GM04504 (cell line): Measurements from ENCODE around the gene TSHZ1.
"Not testable (repeated sequence)": the region's sequence is repeated elsewhere in the genome, so short reads cannot be mapped to it uniquely, and the experiment has no call there.

ENCODE experiments used
- DNase-seq: peaks from one replicate; pipeline ENCODE4 v3.0.0-alpha.2; 2012; ENCODE audit warnings: low read depth

TSHZ1 gene

DNA sequence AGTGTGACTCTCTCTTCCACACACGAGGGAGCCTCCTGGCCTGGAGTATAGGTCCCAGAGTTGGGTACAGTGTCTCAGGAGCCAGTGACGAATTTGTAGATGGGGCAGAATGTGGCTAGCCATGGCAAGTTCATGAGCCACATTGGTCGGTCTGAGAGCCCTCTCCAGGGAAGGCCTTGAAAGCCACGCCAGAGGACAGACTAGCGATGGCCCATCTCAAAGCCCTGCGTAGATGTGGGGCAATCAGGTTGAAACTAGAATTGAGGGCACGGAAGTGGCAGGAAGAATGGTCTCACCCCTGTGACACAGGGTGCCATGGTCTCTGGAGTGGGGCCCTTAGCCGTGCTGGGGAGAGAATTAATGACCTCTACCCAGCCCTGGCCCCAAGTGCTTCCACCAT is 106.2 kb downstream of the TSHZ1 start:
- DNase-seq, result no peak

DNA sequence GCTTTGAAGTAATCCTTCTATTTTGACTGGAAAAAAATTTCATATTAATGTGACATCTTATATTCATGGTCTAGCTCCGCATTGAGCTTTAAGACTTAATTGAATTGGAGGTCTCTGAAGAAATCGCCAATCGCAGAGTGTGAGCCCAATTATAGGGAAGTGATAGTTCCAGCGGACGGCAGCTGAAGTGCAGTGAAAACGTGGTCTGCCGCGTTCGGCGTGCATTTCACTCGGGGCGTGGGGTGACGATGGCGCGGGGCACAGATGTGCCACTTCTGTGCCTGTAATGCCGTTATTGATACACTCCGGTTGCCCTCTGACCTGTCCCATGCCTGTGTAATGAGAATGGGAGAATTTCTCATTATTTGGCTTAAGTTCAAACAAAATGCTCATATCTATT is 106.7 kb downstream of the TSHZ1 start:
- DNase-seq, result no peak

DNA sequence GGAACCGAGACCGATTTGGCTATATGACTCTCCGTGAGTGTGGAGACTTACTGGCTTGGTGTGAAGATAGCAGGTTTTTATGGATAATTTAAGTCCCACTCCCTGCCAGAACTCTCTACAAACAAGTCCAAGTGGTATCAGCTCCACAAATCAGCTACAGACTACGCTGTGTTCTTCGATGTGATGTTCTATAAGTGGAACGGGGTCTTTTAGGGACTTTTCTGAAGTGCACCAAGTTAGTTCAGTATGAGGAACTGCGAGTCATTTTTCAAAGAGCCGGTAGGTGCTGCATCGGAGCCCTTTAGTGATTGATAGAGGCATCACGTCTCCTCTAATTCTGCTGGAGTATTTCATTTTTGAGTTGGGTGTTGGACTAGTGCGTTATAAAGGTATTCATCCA is 107.1 kb downstream of the TSHZ1 start:
- no peak for DNase-seq

DNA sequence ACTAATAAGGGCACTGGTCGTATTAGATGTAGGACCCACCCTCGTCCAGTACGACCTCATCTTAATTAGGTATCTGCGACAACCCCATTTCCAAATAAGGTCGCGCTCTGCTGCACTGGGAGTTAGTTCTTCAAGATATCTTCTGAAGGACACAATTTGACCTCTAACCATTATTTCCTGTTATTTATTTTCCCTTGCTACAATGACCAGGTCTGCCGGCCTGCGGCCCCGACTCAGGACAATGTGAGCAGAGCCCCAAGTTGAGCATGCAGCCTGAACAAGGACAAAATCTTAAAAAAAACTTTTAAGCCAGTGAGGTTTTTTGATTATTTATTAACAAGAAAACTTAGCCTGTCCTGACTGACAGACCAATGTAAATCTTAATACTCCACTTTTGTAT is 109.3 kb downstream of the TSHZ1 start:
- DNase-seq, result no peak

DNA sequence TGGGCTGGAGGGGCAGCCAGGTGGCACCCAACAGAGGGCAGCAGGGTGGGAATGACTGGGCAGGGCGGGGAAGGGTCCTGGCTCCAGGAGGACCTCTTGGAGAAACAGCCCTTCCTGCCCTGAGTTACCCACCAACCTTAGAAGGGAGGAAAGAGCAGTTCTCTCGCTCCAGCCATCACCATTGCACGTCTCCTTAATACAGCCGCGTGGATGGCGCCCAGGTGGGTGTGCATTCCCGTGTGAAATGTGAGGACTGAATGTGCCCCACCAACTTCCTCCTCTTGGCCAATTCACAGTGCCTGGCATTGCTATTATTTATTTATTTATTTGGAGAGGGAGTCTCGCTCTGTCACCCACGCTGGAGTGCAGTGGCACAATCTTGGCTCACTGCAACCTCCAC is 109.9 kb downstream of the TSHZ1 start:
- no peak for DNase-seq

DNA sequence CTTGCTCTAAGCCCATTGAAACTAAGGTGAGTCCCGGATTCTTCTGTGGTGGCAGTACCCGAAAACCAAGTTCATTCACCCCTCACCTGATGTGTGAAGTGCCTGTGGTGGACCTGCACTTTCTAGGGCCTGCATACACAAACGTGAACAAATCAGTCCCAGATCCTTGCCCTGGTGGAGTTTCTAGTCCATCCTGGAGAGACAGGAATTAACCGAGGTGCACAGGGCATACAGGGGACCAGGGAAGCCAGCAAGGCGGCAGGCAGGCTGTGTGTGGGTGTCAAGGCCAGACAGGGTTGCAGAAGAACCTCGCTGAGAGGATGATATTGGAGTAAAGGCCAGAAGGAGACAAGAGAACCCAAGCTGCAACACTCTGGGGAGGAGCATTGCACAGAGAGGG is 110.8 kb downstream of the TSHZ1 start:
- no peak for DNase-seq

DNA sequence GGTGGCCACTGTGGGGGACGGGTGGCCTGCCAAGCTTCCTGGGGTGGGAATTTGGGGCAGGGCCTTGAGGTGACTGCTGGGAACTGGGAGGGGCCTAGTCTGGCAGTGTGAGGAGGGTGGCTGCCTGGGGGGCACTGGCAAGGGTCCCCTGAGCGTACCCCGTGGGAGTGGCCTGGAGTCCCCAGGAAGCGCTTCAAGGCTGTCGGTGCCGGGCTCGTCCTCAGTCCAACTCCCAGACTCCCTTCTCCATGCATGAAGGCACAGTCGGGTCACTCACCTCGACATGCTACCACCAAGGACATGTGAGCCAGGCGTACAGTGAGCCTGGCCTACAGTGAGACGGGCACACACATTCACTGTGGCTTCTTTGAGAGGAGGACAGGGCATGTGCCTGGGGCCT is 111.6 kb downstream of the TSHZ1 start:
- no peak for DNase-seq

DNA sequence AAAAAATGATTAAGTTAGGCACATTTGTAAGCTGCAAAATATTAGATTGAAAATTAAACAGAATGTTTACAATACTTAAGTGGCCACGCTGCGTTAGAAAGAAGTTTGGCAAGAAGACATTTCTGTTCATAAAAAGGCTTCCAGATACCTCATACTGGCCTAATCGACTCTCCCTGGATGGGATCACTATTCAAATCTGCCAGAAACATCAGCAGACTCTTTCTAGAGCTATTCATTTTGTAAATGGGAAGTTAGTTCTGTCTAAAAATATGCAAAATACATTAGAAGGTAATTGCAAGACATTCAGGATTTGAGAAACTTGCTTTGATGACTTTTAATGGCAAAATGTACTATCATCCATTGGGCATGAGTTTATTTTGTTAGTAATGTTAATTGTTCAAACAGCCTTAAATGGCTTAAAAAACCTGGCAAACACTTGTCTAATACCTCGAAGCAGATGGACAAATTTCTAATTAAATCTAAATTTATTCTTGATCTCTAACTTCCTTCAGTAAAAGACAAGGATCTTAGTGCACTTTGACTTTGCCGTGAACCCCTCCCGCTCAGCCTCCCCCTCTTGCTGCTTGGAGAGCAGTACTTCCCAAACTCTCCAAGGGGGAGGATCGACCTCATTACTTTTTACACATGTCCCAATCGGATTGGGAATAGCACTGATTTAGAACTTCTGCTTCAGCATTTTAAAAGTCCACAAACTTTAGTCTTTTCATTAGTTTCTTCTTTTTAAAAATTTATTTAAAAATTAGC is 113.4 kb downstream of the TSHZ1 start:
- DNase-seq, result no peak

DNA sequence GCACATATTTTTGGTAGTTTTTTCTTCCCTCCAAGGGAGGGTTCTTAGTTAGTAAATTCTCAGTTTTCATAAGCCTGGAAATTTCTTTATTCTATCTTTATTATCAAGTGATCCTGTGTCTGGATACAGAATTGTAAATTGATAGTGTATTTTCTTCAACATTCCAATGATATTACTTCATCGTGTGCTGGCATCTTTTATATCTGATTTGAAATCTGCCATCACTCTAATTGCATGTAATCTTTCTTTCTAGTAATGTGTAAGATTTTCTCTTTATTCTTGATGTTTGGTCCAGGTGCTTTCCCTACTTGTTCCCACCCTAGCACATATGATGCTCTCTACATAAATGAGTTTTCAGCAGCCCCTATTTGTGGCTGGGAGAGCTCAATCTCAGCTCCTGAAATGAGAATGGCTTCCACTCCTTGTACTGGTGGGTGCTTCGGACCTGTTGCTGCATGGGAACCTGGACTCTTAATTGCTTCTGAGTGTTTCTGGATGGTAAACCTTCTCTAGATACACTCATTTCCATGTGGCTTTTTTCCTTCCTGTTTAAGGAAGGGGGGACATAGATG is 114.2 kb downstream of the TSHZ1 start:
- no peak for DNase-seq

DNA sequence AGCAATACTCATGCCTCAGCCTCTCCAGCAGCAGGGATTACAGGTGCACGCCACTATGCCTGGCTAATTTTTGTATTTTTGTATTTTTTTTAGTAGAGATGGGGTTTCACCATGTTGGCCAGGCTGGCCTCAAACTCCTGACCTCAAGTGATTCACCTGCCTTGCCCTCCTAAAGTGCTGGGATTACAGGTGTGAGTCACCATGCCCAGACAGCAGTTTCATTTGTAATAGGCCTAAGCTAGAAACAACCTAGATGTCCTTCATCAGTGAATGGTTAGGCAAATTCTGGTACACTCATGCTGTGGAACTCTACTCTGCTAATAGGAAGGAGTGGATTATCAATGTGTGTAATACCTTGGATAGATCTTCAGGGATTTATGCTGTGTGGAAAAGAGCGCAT is 119.2 kb downstream of the TSHZ1 start:
- not testable (repeated sequence) for DNase-seq

DNA sequence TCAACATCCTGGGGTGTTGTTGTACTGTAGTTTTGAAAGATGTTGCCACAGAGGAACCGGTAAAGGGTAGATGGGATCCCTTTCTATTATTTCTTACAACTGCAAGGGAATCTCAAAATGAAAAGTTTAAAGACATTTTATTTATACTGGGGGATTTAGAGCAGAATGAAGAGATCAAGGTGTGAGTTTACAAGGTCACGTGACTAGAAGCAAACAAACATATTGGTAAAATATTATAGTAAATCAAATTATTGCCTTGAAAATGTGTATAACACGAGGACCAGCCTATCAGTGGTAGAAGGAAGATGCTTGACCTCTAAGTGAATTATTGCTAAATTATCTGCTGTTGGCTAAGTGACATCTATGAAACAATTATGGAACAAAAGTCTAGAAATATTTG is 119.7 kb downstream of the TSHZ1 start:
- DNase-seq, result no peak

DNA sequence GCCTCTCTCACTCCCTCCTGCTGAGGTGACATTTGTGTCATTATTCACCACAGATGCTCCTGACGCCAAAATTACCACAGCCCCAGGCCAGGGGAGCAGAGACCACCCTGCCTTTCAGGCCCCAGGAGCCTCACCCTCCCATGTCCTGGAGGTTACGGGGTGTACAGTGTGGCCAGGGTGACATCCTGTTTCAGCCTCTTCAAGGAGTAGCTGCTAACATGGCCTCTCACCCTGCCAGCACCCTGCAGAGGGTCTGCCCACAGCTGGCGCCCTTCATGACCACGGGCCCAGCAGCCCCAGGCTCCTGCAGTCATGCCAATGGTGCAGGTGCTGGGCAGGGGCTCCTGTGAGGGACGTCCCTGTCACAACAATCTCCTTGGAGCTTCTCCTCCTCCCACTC is 124.3 kb downstream of the TSHZ1 start:
- DNase-seq, result no peak

DNA sequence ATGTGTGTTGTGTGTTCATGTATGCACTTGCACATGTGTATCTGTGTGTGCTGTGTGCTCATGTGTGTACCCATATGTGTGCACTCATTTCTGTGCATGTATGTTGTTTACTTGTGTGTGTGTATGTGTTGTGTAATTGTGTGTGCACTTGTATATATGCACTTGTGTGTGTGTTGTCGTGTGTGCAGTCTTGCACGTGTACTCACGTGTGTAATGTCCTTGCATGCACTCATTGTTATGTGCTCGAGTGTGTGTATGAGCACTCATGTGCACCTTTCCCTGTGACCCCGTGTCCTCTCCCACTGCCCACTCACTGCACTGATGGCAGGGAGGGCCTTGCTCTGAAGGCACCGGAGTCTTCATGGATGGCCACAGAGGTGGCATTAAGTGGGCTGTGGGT is 124.9 kb downstream of the TSHZ1 start:
- DNase-seq, result no peak

DNA sequence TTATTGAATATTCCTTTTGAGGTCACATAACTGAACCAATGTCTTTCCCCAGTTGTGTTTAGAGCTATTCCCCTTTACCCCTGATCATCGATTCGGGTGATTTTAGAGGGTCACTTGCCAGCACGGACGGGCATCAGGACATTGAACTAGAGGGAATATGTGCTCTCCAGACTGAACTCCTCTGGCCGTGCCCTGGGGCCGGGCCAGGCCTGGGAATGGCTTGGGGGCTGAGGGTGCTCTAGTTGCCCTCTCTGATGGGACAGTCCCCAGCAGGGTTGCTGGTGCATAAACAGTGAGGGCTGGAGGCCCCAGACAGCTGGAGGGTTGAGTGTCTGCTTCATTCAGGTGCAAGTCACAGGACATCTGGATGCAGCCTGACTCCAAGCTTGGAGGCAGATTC is 126.2 kb downstream of the TSHZ1 start:
- no peak for DNase-seq

DNA sequence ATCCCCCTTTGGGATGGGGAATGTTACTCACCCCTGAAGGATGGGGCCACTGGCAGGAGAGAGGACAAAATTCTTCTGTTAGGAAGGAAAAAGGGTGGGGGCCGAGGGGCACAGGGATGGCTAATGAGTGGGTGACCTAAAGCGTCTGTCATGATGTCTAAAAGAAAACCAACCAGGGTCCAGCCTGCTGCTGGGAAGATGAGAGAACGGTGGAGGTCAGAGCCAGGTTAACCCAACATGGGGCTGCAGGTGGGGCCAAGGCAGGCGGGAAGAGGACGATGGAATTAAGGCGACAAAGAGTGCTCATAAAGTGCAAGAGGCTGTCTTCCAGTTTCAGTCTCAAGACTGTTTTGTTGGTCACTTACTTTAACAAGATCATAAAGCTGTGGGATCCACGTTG is 126.8 kb downstream of the TSHZ1 start:
- no peak for DNase-seq

DNA sequence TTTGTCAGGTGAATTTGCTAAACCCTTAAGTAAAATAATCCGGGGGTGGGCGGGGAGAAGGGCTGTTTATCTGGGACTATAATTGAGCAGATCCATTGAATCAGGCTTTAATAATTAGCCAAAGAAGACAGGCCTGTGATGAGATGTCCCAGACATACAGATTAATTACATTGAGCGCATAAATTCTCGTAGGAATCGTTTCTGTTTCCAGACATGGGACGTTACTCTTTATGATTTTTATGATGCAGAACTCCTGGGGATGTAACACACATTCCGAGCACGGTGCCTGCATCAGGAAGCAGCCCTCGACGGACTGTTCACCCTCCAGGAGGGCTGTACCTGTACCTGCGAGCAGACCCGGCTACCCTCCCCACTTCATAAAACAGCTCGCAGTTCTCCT is 128.0 kb downstream of the TSHZ1 start:
- DNase-seq, result no peak
